Esophagus squamous epithelium (tissue), 4 donors: ENCODE data around the gene IL10RA.

Source experiments
- POLR2A ChIP-seq, 4 donors: fragments of 450-650 bp; IDR thresholded peaks; one replicate each; pipeline ENCODE4 v1.6.1; 2017; ENCODE audit warnings: antibody characterized with exemption in 4 of 4, mild to moderate bottlenecking in 4 of 4, moderate library complexity in 3 of 4
- TF ChIP-seq, protein P1 (sequence below), 6 experiments: fragments of 450-650 bp in 4 of 6; fragments of 200-600 bp in 2 of 6; sonication (generic) in 2 of 6; IDR thresholded peaks; one replicate each; pipeline ENCODE4 v1.5.1; 2016 to 2019; ENCODE audit warnings: antibody characterized with exemption in 6 of 6, mild to moderate bottlenecking in 4 of 6, moderate library complexity in 4 of 6

- TF ChIP-seq POLR2A (IDR thresholded peaks at IDR 0.05): no peak
- TF ChIP-seq, protein P1, sequence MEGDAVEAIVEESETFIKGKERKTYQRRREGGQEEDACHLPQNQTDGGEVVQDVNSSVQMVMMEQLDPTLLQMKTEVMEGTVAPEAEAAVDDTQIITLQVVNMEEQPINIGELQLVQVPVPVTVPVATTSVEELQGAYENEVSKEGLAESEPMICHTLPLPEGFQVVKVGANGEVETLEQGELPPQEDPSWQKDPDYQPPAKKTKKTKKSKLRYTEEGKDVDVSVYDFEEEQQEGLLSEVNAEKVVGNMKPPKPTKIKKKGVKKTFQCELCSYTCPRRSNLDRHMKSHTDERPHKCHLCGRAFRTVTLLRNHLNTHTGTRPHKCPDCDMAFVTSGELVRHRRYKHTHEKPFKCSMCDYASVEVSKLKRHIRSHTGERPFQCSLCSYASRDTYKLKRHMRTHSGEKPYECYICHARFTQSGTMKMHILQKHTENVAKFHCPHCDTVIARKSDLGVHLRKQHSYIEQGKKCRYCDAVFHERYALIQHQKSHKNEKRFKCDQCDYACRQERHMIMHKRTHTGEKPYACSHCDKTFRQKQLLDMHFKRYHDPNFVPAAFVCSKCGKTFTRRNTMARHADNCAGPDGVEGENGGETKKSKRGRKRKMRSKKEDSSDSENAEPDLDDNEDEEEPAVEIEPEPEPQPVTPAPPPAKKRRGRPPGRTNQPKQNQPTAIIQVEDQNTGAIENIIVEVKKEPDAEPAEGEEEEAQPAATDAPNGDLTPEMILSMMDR (IDR thresholded peaks at IDR 0.05): no peak
These were observed 17.3 kb downstream of the IL10RA start for GRCh38 chr11:118003456-118003855.
